Muscle of leg (tissue), 11 donors: ENCODE measurements around the gene THSD4. TPM values are rescaled to one million over a fixed set of nuclear protein-coding genes. Genes with fewer than 3 reads are reported as not detected.

Experiments used
- DNase-seq: peaks from one replicate; pipeline ENCODE4 v3.0.0; 2013
- H3K27ac ChIP-seq: one replicate; pipeline ENCODE4 v1.5.1; 2013; ENCODE audit warnings: mild to moderate bottlenecking, low read length, control low read depth
- H3K27me3 ChIP-seq: one replicate; pipeline ENCODE4 v1.6.1; 2013; ENCODE audit warnings: low read length; ENCODE audit not compliant: control insufficient read depth, insufficient read depth
- H3K36me3 ChIP-seq: one replicate; pipeline ENCODE4 v1.6.1; 2013; ENCODE audit warnings: low read length; ENCODE audit not compliant: control insufficient read depth, insufficient read depth
- H3K4me1 ChIP-seq: one replicate; pipeline ENCODE4 v1.6.1; 2013; ENCODE audit warnings: low read length; ENCODE audit not compliant: control insufficient read depth, insufficient read depth
- H3K4me3 ChIP-seq: one replicate; pipeline ENCODE4 v1.5.1; 2013; ENCODE audit warnings: low read length, control low read depth
- H3K9me3 ChIP-seq: replicated peaks from 2 replicates; pipeline ENCODE4 v1.6.1; 2013; ENCODE audit warnings: low read depth, low read length; ENCODE audit not compliant: control insufficient read depth
- WGBS: methylation state at CpG from one replicate; pipeline ENCODE4 v1.1.5; 2013; ENCODE audit warnings: missing lambda C conversion rate; ENCODE audit not compliant: insufficient coverage; 5-methylcytosine and 5-hydroxymethylcytosine counted together
- polyA plus RNA-seq, 8 donors: library from polyadenylated mRNA; unstranded; fragments of 120-200 nt; gene quantifications; one replicate each; pipeline versions ENCODE4 v1.2.1 to v1.2.3, GENCODE V29; 2013; ENCODE audit warnings: inconsistent platforms in 1 of 8, low replicate concordance in 1 of 8; ENCODE audit not compliant: insufficient read length in 8 of 8, insufficient read depth in 1 of 8
- total RNA-seq: library from RNA; stranded (reverse); fragments of 120-200 nt; gene quantifications from one replicate; pipeline ENCODE4 v1.2.4, GENCODE V29; 2013

The THSD4 gene
- total and polyA plus RNA-seq, 9 donors, result 17.6 to 33.8 (median 25.5) TPM

- H3K36me3 ChIP-seq, result no peaks in the 10 kb centered on the region
- H3K27me3 ChIP-seq, result no peaks in the 10 kb centered on the region
- H3K4me1 ChIP-seq, result peaks cover 6% of the 10 kb centered on the region
- no peak overlapping the region for H3K27ac ChIP-seq
- DNase-seq, result no peak
- 100% methylated on average over 2 of the region's 3 CpGs for WGBS
- H3K9me3 ChIP-seq, result no peaks in the 10 kb centered on the region
- no peak overlapping the region for H3K4me3 ChIP-seq
Observed at GRCh38 chr15:71627604-71628003, 512.3 kb downstream of the THSD4 start.

- H3K4me1 ChIP-seq, result peaks cover 6% of the 10 kb centered on the region
Observed at GRCh38 chr15:71628988-71629770, 513.9 kb downstream of the THSD4 start.

GRCh38 chr15:71629781-71630474 is 514.7 kb downstream of the THSD4 start:
- Histone ChIP-seq H3K36me3 (no peaks in the 10 kb centered on the region), H3K9me3 (no peaks in the 10 kb centered on the region), H3K27ac (peak overlapping the region; percentile 59), H3K4me3 (no peak overlapping the region), H3K27me3 (no peaks in the 10 kb centered on the region), H3K4me1 (peaks cover 8% of the 10 kb centered on the region)
- peak; percentile 82 for DNase-seq
- WGBS, result 38% methylated on average over 3 of the region's 9 CpGs

More at GRCh38 chr15:71628988-71629770, 513.9 kb downstream of the THSD4 start:
- WGBS, result 76% methylated on average over 4 of the region's 11 CpGs
- H3K4me3 ChIP-seq, result no peak overlapping the region
- H3K27me3 ChIP-seq, result no peaks in the 10 kb centered on the region
- H3K27ac ChIP-seq, result peak overlapping the region; percentile 59
- peak; percentile 61 for DNase-seq
- H3K9me3 ChIP-seq, result no peaks in the 10 kb centered on the region
- H3K36me3 ChIP-seq, result no peaks in the 10 kb centered on the region

GRCh38 chr15:71630475-71630809 is 515.2 kb downstream of the THSD4 start:
- Histone ChIP-seq H3K9me3 (no peaks in the 10 kb centered on the region), H3K4me3 (no peak overlapping the region), H3K27me3 (no peaks in the 10 kb centered on the region), H3K36me3 (no peaks in the 10 kb centered on the region), H3K27ac (no peak overlapping the region), H3K4me1 (peaks cover 8% of the 10 kb centered on the region)
- no CpG with 5 or more reads among the region's 2 CpGs for WGBS
- no peak for DNase-seq

GRCh38 chr15:71632576-71633195 is 517.4 kb downstream of the THSD4 start:
- Histone ChIP-seq H3K4me3 (no peak overlapping the region), H3K36me3 (no peaks in the 10 kb centered on the region), H3K27ac (no peak overlapping the region), H3K27me3 (no peaks in the 10 kb centered on the region), H3K9me3 (no peaks in the 10 kb centered on the region), H3K4me1 (peaks cover 8% of the 10 kb centered on the region)
- DNase-seq, result peak; percentile 30
- 0% methylated on average over 1 of the region's 3 CpGs for WGBS

- 80% methylated on average over 1 of the region's 6 CpGs for WGBS
- no peak overlapping the region for H3K4me3 ChIP-seq
- H3K36me3 ChIP-seq, result no peaks in the 10 kb centered on the region
- no peak overlapping the region for H3K27ac ChIP-seq
- no peaks in the 10 kb centered on the region for H3K27me3 ChIP-seq
- H3K9me3 ChIP-seq, result no peaks in the 10 kb centered on the region
- peaks cover 4% of the 10 kb centered on the region for H3K4me1 ChIP-seq
- DNase-seq, result peak; percentile 39
Observed at GRCh38 chr15:71634820-71635560, 519.7 kb downstream of the THSD4 start.

- H3K4me3 ChIP-seq, result no peak overlapping the region
- 100% methylated on average over 1 of the region's 2 CpGs for WGBS
- no peaks in the 10 kb centered on the region for H3K27me3 ChIP-seq
- H3K4me1 ChIP-seq, result peaks cover 3% of the 10 kb centered on the region
- no peaks in the 10 kb centered on the region for H3K36me3 ChIP-seq
- H3K27ac ChIP-seq, result no peak overlapping the region
- no peak for DNase-seq
- H3K9me3 ChIP-seq, result no peaks in the 10 kb centered on the region
Observed at GRCh38 chr15:71635735-71636134, 520.5 kb downstream of the THSD4 start.

GRCh38 chr15:71638876-71639275 is 523.6 kb downstream of the THSD4 start:
- Histone ChIP-seq H3K9me3 (peaks cover 3% of the 10 kb centered on the region), H3K36me3 (no peaks in the 10 kb centered on the region), H3K27me3 (no peaks in the 10 kb centered on the region), H3K4me1 (peaks cover 3% of the 10 kb centered on the region), H3K27ac (no peak overlapping the region), H3K4me3 (no peak overlapping the region)
- WGBS, result no CpG with 5 or more reads among the region's 1 CpG
- DNase-seq, result no peak

- no CpG with 5 or more reads among the region's 1 CpG for WGBS
- Histone ChIP-seq H3K4me1 (peaks cover 3% of the 10 kb centered on the region), H3K9me3 (peaks cover 3% of the 10 kb centered on the region), H3K27me3 (no peaks in the 10 kb centered on the region), H3K4me3 (no peak overlapping the region), H3K36me3 (no peaks in the 10 kb centered on the region), H3K27ac (no peak overlapping the region)
- no peak for DNase-seq
Observed at GRCh38 chr15:71639471-71639870, 524.2 kb downstream of the THSD4 start.

GRCh38 chr15:71643918-71644317 is 528.6 kb downstream of the THSD4 start:
- H3K36me3 ChIP-seq, result no peaks in the 10 kb centered on the region
- peaks cover 3% of the 10 kb centered on the region for H3K9me3 ChIP-seq
- DNase-seq, result no peak
- no peaks in the 10 kb centered on the region for H3K27me3 ChIP-seq
- no peak overlapping the region for H3K4me3 ChIP-seq
- no peak overlapping the region for H3K27ac ChIP-seq
- no CpG with 5 or more reads among the region's 2 CpGs for WGBS
- H3K4me1 ChIP-seq, result no peaks in the 10 kb centered on the region
